Calu3 (cell line): ENCODE results near the gene C5orf58. TPM values are rescaled to one million over a fixed set of nuclear protein-coding genes. Genes with fewer than 3 reads are reported as not detected.
A peak's percentile ranks its signal among the peaks of the same experiment; 100 is the strongest.

Source experiments
- Bru-seq: library from RNA; stranded (reverse); fragments of 400-500 nt; gene quantifications from one replicate; lab custom pipeline; 2021; lab: Mats Ljungman, UMichigan
- BruChase-seq, 2 experiments: library from RNA; stranded (reverse); fragments of 400-500 nt; gene quantifications; one replicate each; lab custom pipeline; 2021; lab: Mats Ljungman, UMichigan
- BruUV-seq: library from RNA; stranded (reverse); fragments of 400-500 nt; replicated peaks from 2 replicates; lab custom pipeline; 2021; lab: Mats Ljungman, UMichigan
- CTCF ChIA-PET: fragments of 300-600 bp; sonication (Branson Sonifier 250); formaldehyde crosslinking; loops from one replicate; lab custom pipeline; 2022; ENCODE audit warnings: antibody characterized with exemption; lab: Charles Lee
- DNase-seq: peaks from one replicate; pipeline ENCODE4 v3.0.0; 2022
- H3K27ac Mint-ChIP-seq: one replicate; pipeline ENCODE4 v1.8.0; 2022; ENCODE audit warnings: mixed read lengths; ENCODE audit not compliant: unreplicated experiment
- H3K27me3 Mint-ChIP-seq: one replicate; pipeline ENCODE4 v1.8.0; 2022; ENCODE audit warnings: mixed read lengths; ENCODE audit not compliant: unreplicated experiment
- H3K36me3 Mint-ChIP-seq: one replicate; pipeline ENCODE4 v1.8.0; 2022; ENCODE audit warnings: mild to moderate bottlenecking, moderate library complexity, mixed read lengths; ENCODE audit not compliant: insufficient read depth, unreplicated experiment
- H3K4me1 Mint-ChIP-seq: one replicate; pipeline ENCODE4 v1.8.0; 2022; ENCODE audit warnings: mild to moderate bottlenecking, low read depth, mixed read lengths; ENCODE audit not compliant: unreplicated experiment
- H3K4me3 Mint-ChIP-seq: one replicate; pipeline ENCODE4 v1.8.0; 2022; ENCODE audit warnings: mild to moderate bottlenecking, low read depth, moderate library complexity, mixed read lengths; ENCODE audit not compliant: unreplicated experiment
- H3K9me3 Mint-ChIP-seq: one replicate; pipeline ENCODE4 v1.8.0; 2022; ENCODE audit warnings: low read depth, mixed read lengths; ENCODE audit not compliant: unreplicated experiment
- CTCF ChIP-seq: fragments of 200-600 bp; IDR thresholded peaks from one replicate; pipeline ENCODE4 v1.8.0; 2022; ENCODE audit warnings: antibody characterized with exemption; ENCODE audit not compliant: unreplicated experiment
- intact Hi-C: fragments of 100-400 bp; cut with micrococcal nuclease; formaldehyde crosslinking; loops from one replicate; pipeline ENCODE4 v1.10.0; 2022; ENCODE audit not compliant: unreplicated experiment
- long read RNA-seq: library from polyadenylated mRNA; stranded (forward); transcript quantifications from one replicate; pipeline ENCODE4 v2.0.0, GENCODE V29; 2022
- total RNA-seq: library from RNA; stranded (reverse); gene quantifications from 2 replicates; pipeline ENCODE4 v1.2.3, GENCODE V29; 2022

C5orf58 gene
- not detected in 2 replicates for total RNA-seq
- Bru-seq, nascent RNA = percentile 11 among the genes with signal in this experiment
- percentile 9 among the genes with signal in this experiment for BruChase-seq, experiment 1, labeled RNA remaining after a 6-hour chase
- percentile 9 among the genes with signal in this experiment for BruChase-seq, experiment 2, labeled RNA remaining after a 2-hour chase
- long read RNA-seq = 0 reads

- CTCF ChIA-PET = no interaction called here
- BruUV-seq = no TSS peak
These were observed at the start of gene C5orf58 for GRCh38 chr5:170232786-170233185. TSS of gene C5orf58 (plus strand) at chr5:170232985. CDS start at chr5:170234977, 1,992 bp downstream.

GRCh38 chr5:170183816-170184687, 48.7 kb upstream of the C5orf58 start:
- intact Hi-C loops = loop anchor here (1.0 to 10.0 kb wide), 3 partner anchors 32 to 479 kb away; no protein-coding TSS in a partner anchor
- peak; percentile 90 for DNase-seq
- Mint-ChIP-seq H3K36me3 (no peaks in the 10 kb centered on the region), H3K4me1 (no peaks in the 10 kb centered on the region), H3K27me3 (peaks cover 48% of the 10 kb centered on the region), H3K9me3 (no peaks in the 10 kb centered on the region), H3K4me3 (no peak overlapping the region), H3K27ac (no peak overlapping the region)
- CTCF ChIA-PET = interaction anchor here (0.5 to 1.7 kb wide), 12 partner anchors 10 to 487 kb away, joined by 3 to 26 read pairs (median 4); no protein-coding TSS in a partner anchor
- TF ChIP-seq CTCF = peak; percentile 93
- BruUV-seq = no TSS peak

More at GRCh38 chr5:170232786-170233185, at the start of gene C5orf58:
- no peaks in the 10 kb centered on the region for H3K4me1 Mint-ChIP-seq
- no peaks in the 10 kb centered on the region for H3K36me3 Mint-ChIP-seq
- intact Hi-C loops = no loop called here
- H3K4me3 Mint-ChIP-seq = no peak within 1 kb of the TSS
- H3K9me3 Mint-ChIP-seq = no peaks in the 10 kb centered on the region
- peaks cover 20% of the 10 kb centered on the region for H3K27me3 Mint-ChIP-seq
- TF ChIP-seq CTCF = no peak
- DNase-seq = no peak
- H3K27ac Mint-ChIP-seq = no peak within 1 kb of the TSS

- Mint-ChIP-seq H3K36me3 (no peaks in the 10 kb centered on the region), H3K9me3 (no peaks in the 10 kb centered on the region), H3K4me1 (no peaks in the 10 kb centered on the region), H3K4me3 (no peak overlapping the region), H3K27me3 (peaks cover 55% of the 10 kb centered on the region), H3K27ac (no peak overlapping the region)
- TF ChIP-seq CTCF = no peak
- CTCF ChIA-PET = interaction anchor here (0.5 to 1.7 kb wide), 9 partner anchors 9 to 488 kb away, joined by 3 to 26 read pairs (median 5); no protein-coding TSS in a partner anchor
- DNase-seq = no peak
- intact Hi-C loops = loop anchor here (1.0 to 10.0 kb wide), 3 partner anchors 32 to 480 kb away; no protein-coding TSS in a partner anchor
- BruUV-seq = no TSS peak
These were observed 48.0 kb upstream of the C5orf58 start for GRCh38 chr5:170184737-170185136.

GRCh38 chr5:170186156-170186555, 46.6 kb upstream of the C5orf58 start:
- H3K36me3 Mint-ChIP-seq = no peaks in the 10 kb centered on the region
- CTCF ChIA-PET = interaction anchor here (1.6 kb wide), 1 partner anchor 30 kb away, joined by 5 read pairs; no protein-coding TSS in a partner anchor
- no peaks in the 10 kb centered on the region for H3K9me3 Mint-ChIP-seq
- intact Hi-C loops = loop anchor here (10.0 kb wide), 1 partner anchor 481 kb away; no protein-coding TSS in a partner anchor
- no peak for TF ChIP-seq CTCF
- no peaks in the 10 kb centered on the region for H3K4me1 Mint-ChIP-seq
- no peak for DNase-seq
- no peak overlapping the region for H3K4me3 Mint-ChIP-seq
- H3K27me3 Mint-ChIP-seq = peaks cover 69% of the 10 kb centered on the region
- no peak overlapping the region for H3K27ac Mint-ChIP-seq
- BruUV-seq = no TSS peak
